Glutamatergic neuron (in vitro differentiated cells): Measurements from ENCODE around the gene MISP. TPM values are rescaled to one million over a fixed set of nuclear protein-coding genes. Genes with fewer than 3 reads are reported as not detected.

ENCODE experiments used
- DNase-seq: peaks from one replicate; pipeline ENCODE4 v3.0.0; 2022
- H3K27ac Mint-ChIP-seq: one replicate; pipeline ENCODE4 v1.8.0; 2020; ENCODE audit warnings: mild to moderate bottlenecking, mixed read lengths, inconsistent platforms; ENCODE audit not compliant: unreplicated experiment
- H3K27me3 Mint-ChIP-seq: one replicate; pipeline ENCODE4 v1.8.0; 2020; ENCODE audit warnings: mild to moderate bottlenecking, moderate library complexity, mixed read lengths, inconsistent platforms; ENCODE audit not compliant: unreplicated experiment
- H3K36me3 Mint-ChIP-seq: one replicate; pipeline ENCODE4 v1.8.0; 2020; ENCODE audit warnings: mild to moderate bottlenecking, mixed read lengths, inconsistent platforms; ENCODE audit not compliant: unreplicated experiment
- H3K4me1 Mint-ChIP-seq: one replicate; pipeline ENCODE4 v1.8.0; 2020; ENCODE audit warnings: mild to moderate bottlenecking, low read depth, mixed read lengths, inconsistent platforms; ENCODE audit not compliant: unreplicated experiment
- H3K4me3 Mint-ChIP-seq: one replicate; pipeline ENCODE4 v1.8.0; 2020; ENCODE audit warnings: mild to moderate bottlenecking, mixed read lengths, inconsistent platforms; ENCODE audit not compliant: unreplicated experiment
- H3K9me3 Mint-ChIP-seq: one replicate; pipeline ENCODE4 v1.8.0; 2020; ENCODE audit warnings: mild to moderate bottlenecking, moderate library complexity, mixed read lengths, inconsistent platforms; ENCODE audit not compliant: unreplicated experiment
- CTCF ChIP-seq: fragments of 200-600 bp; sonication (generic); IDR thresholded peaks from one replicate; pipeline ENCODE4 v1.5.0; 2021; ENCODE audit not compliant: partially characterized antibody, unreplicated experiment
- total RNA-seq: library from RNA; stranded (reverse); fragmentation: NEBNext Ultra II Directional; extraction: Animal tissue kit (Norgen Biotek cat#: 25700); gene quantifications from one replicate; pipeline ENCODE4 v1.2.1, GENCODE V29; 2021; ENCODE audit not compliant: unreplicated experiment

MISP gene
- total RNA-seq, 1 donor from 2014 or later, result 1.1 TPM

- H3K36me3 Mint-ChIP-seq, result no peaks in the 10 kb centered on the region
- no peak overlapping the region for H3K4me3 Mint-ChIP-seq
- no peak overlapping the region for H3K27ac Mint-ChIP-seq
- TF ChIP-seq CTCF, result no peak
- H3K4me1 Mint-ChIP-seq, result no peaks in the 10 kb centered on the region
- no peaks in the 10 kb centered on the region for H3K27me3 Mint-ChIP-seq
- no peak for DNase-seq
- H3K9me3 Mint-ChIP-seq, result peaks cover 4% of the 10 kb centered on the region
Measured at GRCh38 chr19:769616-770015, 18.7 kb downstream of the MISP start.

- no peak overlapping the region for H3K27ac Mint-ChIP-seq
- H3K4me1 Mint-ChIP-seq, result no peaks in the 10 kb centered on the region
- H3K36me3 Mint-ChIP-seq, result no peaks in the 10 kb centered on the region
- H3K9me3 Mint-ChIP-seq, result peaks cover 4% of the 10 kb centered on the region
- no peaks in the 10 kb centered on the region for H3K27me3 Mint-ChIP-seq
- DNase-seq, result peak; percentile 71
- H3K4me3 Mint-ChIP-seq, result no peak overlapping the region
- peak; percentile 30 for TF ChIP-seq CTCF
Measured at GRCh38 chr19:771332-771785, 20.4 kb downstream of the MISP start.

GRCh38 chr19:772063-772462, 21.2 kb downstream of the MISP start:
- DNase-seq, result no peak
- Mint-ChIP-seq H3K9me3 (peaks cover 4% of the 10 kb centered on the region), H3K4me3 (no peak overlapping the region), H3K27me3 (peaks cover 3% of the 10 kb centered on the region), H3K4me1 (peaks cover 3% of the 10 kb centered on the region), H3K36me3 (no peaks in the 10 kb centered on the region), H3K27ac (no peak overlapping the region)
- TF ChIP-seq CTCF, result no peak

GRCh38 chr19:772730-773436, 22.0 kb downstream of the MISP start:
- Mint-ChIP-seq H3K9me3 (peaks cover 4% of the 10 kb centered on the region), H3K27me3 (peaks cover 3% of the 10 kb centered on the region), H3K4me3 (no peak overlapping the region), H3K36me3 (no peaks in the 10 kb centered on the region), H3K27ac (no peak overlapping the region), H3K4me1 (peaks cover 3% of the 10 kb centered on the region)
- DNase-seq, result no peak
- no peak for TF ChIP-seq CTCF

GRCh38 chr19:776549-776948, 25.6 kb downstream of the MISP start:
- Mint-ChIP-seq H3K36me3 (no peaks in the 10 kb centered on the region), H3K27ac (peak overlapping the region; percentile 93), H3K9me3 (peaks cover 7% of the 10 kb centered on the region), H3K4me3 (peak overlapping the region; percentile 58), H3K27me3 (peaks cover 3% of the 10 kb centered on the region), H3K4me1 (peaks cover 4% of the 10 kb centered on the region)
- peak; percentile 71 for DNase-seq
- TF ChIP-seq CTCF, result no peak
